HG03439 (cell line): ENCODE results near the gene ERGIC1.

ENCODE experiments used
- ATAC-seq: cut with Tn5 transposase; IDR thresholded peaks from one replicate; pipeline ENCODE4 v1.9.1; 2021; ENCODE audit warnings: mild to moderate bottlenecking, moderate library complexity; ENCODE audit not compliant: unreplicated experiment

ERGIC1 gene

GRCh38 chr5:172915514-172915913 lies 81.5 kb downstream of the ERGIC1 start:
- ATAC-seq: no peak

GRCh38 chr5:172918421-172919371 lies 84.6 kb downstream of the ERGIC1 start:
- no peak for ATAC-seq

DNA sequence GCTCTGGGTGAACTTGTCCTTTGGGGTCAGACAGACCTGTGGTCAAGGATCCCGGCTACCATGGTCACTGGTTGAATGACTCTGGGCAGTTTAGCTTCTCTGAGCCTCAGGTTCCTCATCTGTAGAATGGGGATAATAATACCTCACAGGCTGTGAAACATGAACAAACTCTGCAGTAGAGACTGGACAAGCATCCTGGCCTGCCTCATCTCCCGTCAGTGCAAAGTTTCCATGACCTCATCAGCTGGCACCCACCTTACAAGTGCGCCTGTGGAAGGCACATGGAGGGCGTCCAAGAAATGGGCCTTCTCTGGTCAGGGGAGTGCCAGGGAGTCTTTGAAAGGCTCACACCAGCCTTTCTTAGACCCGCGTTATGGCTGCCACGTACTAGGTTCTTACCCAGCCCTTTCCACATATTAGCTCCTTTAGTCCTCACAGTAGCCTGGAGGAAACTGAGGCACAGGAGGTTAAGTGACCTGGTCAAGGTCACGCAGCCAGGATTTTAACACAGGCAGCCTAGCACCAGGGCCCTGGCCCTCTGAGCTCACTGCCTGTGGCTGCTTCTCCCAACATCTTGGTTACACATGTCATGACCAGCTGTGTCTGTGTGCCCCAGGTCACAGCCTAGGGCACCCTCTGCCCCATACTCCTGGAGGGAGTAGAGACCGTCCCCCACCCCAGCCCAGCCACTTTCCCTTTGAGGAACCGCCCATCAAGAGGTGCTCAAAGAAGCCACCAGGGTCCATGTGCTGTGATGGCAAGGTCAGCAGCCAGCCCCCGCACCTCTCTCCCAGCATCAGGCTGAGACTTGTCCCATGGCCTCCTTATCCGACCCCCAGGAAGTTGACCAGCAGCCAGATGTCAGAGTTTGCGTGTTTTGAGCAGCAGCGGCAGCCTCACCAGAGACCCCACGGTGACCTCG lies 85.7 kb downstream of the ERGIC1 start:
- no peak for ATAC-seq

DNA sequence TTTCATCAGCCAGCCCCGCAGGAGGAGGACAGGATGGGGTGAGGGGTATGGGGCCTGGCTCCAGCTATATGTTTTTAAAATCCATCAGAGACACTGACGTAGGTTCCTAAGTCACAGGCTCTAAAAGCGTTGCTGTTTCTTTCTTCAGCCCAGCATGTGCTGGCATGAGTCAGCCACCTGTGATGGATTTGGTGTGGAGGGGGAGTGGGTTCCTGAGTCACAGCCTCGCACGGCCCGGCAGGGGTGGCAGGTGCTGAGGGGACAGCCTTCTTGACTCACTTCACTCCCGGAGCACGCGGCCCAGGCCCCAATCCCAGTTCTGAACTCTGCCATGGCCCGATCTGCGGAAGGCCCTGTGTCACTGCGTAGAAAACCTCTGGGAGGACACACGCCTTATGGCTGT lies 86.4 kb downstream of the ERGIC1 start:
- ATAC-seq: no peak

- ATAC-seq: no peak
These were observed 86.9 kb downstream of the ERGIC1 start for GRCh38 chr5:172920995-172921394.

DNA sequence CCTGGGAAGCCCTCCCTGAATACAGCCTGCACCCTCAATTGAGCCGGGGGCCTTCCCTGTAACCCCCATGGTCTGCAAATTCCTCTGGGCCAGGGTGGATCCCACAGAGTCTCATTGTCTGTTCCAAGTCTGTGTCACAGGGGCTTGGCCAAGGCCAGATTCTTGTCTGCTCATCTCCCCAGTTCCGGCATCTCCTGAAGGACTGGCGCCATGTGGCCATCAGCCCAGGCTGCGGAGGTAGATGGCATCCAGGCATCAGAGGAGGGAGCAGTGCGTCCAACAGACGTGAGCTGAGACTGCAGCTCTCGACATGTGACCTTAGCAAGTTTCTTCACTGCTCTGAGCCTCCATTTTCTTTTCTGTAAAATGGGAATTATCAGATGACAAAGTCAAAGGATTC lies 87.9 kb downstream of the ERGIC1 start:
- no peak for ATAC-seq

GRCh38 chr5:172923539-172923938 lies 89.5 kb downstream of the ERGIC1 start:
- ATAC-seq: no peak

- no peak for ATAC-seq
These were observed 91.4 kb downstream of the ERGIC1 start for GRCh38 chr5:172925336-172925948.

DNA sequence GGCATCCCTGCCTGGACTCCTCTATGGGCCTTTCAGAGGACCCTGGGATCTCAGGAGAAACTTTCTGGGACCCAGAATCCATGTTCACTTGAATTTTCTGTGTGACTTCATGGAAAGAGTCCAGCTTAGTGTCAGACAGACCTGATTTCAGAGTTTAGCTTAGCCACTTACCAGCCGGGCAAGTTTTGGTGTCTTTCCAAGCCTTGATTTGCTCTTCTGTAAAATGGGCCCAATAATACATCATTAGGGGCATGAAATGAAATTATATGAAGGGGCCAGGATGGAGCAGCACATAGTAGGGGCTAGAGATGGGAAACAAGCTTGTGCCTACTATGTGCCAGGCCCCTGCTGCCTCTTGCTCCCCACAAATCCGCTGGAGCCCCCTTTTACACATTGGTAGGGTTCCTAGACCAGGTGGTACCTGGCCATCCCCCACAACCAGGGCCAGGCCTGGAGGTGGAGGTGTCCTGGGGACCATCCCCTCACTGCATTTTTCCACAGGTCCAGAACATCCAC lies 92.0 kb downstream of the ERGIC1 start:
- ATAC-seq: no peak

DNA sequence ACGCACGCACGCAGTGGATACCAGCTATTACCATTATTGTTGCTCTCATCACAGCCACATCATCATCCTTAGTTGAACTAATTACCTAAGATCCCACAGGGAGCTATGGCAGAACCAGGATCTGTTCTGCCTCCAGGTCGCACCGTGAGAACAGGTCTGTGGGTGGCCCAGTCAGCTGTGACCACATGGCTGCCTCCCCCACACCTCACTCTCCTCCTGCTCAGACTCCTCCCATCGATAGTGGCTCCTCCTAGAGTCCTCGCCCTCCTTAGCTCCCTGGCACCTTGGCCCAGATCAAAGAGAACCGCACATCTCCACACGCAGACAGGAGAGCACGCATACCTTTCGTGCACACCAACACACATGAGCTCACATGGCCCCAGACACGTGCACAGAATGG lies 92.7 kb downstream of the ERGIC1 start:
- no peak for ATAC-seq

GRCh38 chr5:172929371-172929838 lies 95.4 kb downstream of the ERGIC1 start:
- no peak for ATAC-seq

- no peak for ATAC-seq
These were observed 97.0 kb downstream of the ERGIC1 start for GRCh38 chr5:172931001-172931536.

DNA sequence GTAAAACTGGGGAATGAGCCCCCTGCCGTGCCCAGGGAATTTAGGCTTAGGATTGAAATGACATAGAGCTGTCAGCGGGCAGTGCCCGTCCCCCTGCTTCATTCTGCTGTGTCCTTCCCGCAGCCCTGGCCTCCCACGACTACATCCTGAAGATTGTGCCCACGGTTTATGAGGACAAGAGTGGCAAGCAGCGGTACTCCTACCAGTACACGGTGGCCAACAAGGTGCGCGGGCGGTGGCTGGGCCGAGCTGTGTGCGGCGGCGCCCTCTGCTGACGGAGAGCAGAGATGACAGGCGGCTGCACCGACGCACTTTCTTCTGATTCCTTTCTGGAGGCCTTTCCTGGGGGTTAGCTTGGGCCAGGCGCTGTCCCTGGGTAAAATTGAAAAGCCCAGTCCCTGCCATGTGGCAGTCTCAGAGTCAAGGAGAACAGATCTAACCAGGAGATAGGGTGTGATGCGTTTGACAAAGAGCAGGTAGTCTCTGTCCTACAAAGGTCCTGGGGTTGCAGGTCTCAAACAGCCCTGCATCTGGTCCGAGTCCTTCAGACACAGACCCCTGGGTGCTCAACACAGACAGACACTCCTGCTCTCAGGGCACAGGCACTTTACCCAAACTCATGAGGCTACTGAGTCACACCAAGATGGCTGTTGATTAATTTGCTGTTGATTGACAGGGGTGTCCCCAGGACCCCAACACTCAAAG lies 98.4 kb downstream of the ERGIC1 start:
- ATAC-seq: no peak

DNA sequence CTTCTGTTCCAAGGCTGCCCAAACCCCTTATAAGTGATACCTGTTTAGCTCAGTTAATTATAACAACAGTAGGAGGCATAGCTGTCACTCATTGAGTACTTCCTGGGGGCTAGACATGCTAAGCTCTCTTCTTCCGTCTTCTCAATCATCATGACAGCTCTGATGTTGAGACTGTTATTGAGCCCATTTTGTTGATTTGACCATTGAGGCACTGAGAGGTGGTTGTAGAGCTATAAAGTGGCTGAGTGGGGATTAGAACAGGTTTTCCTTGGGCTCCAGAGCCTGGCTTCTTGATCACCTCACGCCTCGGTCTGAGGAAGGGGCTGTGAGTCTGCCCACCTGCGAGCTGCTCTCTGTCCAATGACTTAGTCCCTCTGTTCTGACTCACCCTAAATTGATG lies 99.2 kb downstream of the ERGIC1 start:
- no peak for ATAC-seq

GRCh38 chr5:172935096-172935495 lies 101.0 kb downstream of the ERGIC1 start:
- ATAC-seq: no peak

DNA sequence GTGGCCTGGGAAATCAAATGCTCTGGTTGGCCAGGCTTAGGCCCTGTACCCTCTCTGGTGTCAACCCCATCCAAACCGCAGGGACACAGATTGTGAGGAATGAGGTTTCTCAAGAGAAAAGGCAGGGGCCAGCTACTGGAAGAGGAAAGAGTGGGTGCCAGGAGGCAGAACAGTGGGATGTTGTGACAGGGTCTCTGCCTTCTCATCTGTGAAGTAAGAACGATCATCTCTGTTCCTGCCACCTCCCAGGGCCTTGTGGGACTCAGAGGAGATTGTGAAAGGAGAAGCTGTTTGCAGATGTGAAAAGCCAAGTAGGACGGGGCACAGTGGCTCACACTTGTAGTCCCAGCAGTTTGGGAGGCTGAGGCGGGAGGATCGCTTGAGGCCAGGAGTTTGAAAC lies 102.3 kb downstream of the ERGIC1 start:
- ATAC-seq: no peak

- no peak for ATAC-seq
These were observed 105.0 kb downstream of the ERGIC1 start for GRCh38 chr5:172939071-172939470.

- ATAC-seq: no peak
These were observed 105.7 kb downstream of the ERGIC1 start for GRCh38 chr5:172939611-172940267.

DNA sequence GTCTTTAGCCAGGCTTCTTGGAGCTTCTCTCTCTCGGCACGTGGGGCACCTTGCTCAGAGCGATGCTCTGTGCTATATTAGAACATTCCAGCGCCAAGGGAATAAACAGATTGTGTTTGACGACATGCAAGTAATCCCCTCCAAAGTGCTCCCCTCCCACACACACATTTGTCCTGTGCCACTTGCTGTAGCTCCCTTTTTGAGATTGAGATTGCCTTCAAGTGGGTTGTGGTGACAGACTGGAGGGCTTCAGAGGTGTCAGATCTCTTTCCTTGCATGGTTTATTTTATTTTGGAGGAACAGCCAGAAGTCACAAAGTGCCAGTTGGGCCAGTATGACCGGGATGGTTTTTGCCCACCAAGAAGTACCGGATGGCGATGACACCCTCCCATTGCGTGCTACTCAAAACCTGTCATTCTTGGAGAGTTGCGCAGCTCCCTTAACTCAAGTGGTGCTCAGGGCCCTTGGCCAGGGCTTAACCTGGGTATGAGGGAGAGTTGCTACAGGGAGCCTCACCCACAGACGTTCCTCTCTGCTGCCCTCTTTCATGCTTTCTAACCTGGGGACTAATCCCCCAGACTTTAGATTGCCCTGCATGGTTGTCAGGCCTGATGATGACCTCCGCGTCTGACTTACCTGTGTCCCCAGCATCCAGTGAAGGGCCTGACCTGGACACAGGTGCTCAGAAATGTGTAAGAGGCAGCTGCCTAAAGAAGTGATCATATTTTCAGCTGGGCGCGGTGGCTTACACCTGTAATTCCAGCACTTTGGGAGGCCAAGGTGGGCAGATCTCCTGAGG lies 106.4 kb downstream of the ERGIC1 start:
- ATAC-seq: no peak
